HEK293T (cell line): ENCODE data around the gene ZFP3.

Experiments
- CTCF ChIA-PET: fragments of 350-600 bp; formaldehyde crosslinking; extraction: SDS; loops from one replicate; lab custom pipeline; 2021; ENCODE audit warnings: antibody characterized with exemption, inconsistent platforms; lab: Yijun Ruan, JAX
- POLR2A ChIA-PET: fragments of 350-600 bp; formaldehyde crosslinking; extraction: SDS; loops from one replicate; lab custom pipeline; 2020; ENCODE audit warnings: antibody characterized with exemption, inconsistent platforms; lab: Yijun Ruan, JAX
- DNase-seq: peaks from one replicate; pipeline ENCODE4 v3.0.0; 2012; ENCODE audit warnings: mixed read lengths; ENCODE audit errors: extremely low spot score
- ARNT ChIP-seq: fragments of 450-650 bp; IDR thresholded peaks from 2 replicates; pipeline ENCODE4 v1.6.1; 2017; ENCODE audit warnings: mild to moderate bottlenecking
- BHLHE40 ChIP-seq: fragments of 450-650 bp; IDR thresholded peaks from 2 replicates; pipeline ENCODE4 v1.6.1; 2016; ENCODE audit warnings: mild to moderate bottlenecking, moderate library complexity, borderline replicate concordance
- CTBP1 ChIP-seq: fragments of 450-650 bp; IDR thresholded peaks from 2 replicates; pipeline ENCODE4 v1.6.1; 2016; ENCODE audit warnings: borderline replicate concordance
- ELF4 ChIP-seq: fragments of 450-650 bp; IDR thresholded peaks from 2 replicates; pipeline ENCODE4 v1.6.1; 2017; ENCODE audit warnings: antibody characterized with exemption
- FOXA1 ChIP-seq: fragments of 450-650 bp; IDR thresholded peaks from 2 replicates; pipeline ENCODE4 v1.6.1; 2016; ENCODE audit warnings: mild to moderate bottlenecking
- FOXK2 ChIP-seq: fragments of 450-650 bp; IDR thresholded peaks from 2 replicates; pipeline ENCODE4 v1.6.1; 2016; ENCODE audit warnings: mild to moderate bottlenecking
- FOXM1 ChIP-seq: fragments of 450-650 bp; IDR thresholded peaks from 2 replicates; pipeline ENCODE4 v1.6.1; 2017; ENCODE audit warnings: mild to moderate bottlenecking, borderline replicate concordance
- HDGF ChIP-seq: fragments of 450-650 bp; IDR thresholded peaks from 2 replicates; pipeline ENCODE4 v1.6.1; 2017; ENCODE audit warnings: antibody characterized with exemption, borderline replicate concordance
- L3MBTL2 ChIP-seq: fragments of 450-650 bp; conservative IDR thresholded peaks from 2 replicates; pipeline ENCODE4 v1.6.1; 2016; ENCODE audit warnings: mild to moderate bottlenecking
- LEF1 ChIP-seq: fragments of 450-650 bp; IDR thresholded peaks from 2 replicates; pipeline ENCODE4 v1.6.1; 2017; ENCODE audit warnings: mild to moderate bottlenecking, borderline replicate concordance
- NFRKB ChIP-seq: fragments of 450-650 bp; IDR thresholded peaks from 2 replicates; pipeline ENCODE4 v1.6.1; 2016; ENCODE audit warnings: mild to moderate bottlenecking, moderate library complexity
- PKNOX1 ChIP-seq: fragments of 450-650 bp; IDR thresholded peaks from 2 replicates; pipeline ENCODE4 v1.6.1; 2016
- SP1 ChIP-seq: fragments of 450-650 bp; IDR thresholded peaks from 2 replicates; pipeline ENCODE4 v1.6.1; 2017
- SUZ12 ChIP-seq: fragments of 450-650 bp; IDR thresholded peaks from 2 replicates; pipeline ENCODE4 v1.6.1; 2016; ENCODE audit warnings: mild to moderate bottlenecking
- TARDBP ChIP-seq: fragments of 450-650 bp; IDR thresholded peaks from 2 replicates; pipeline ENCODE4 v1.6.1; 2016
- ZNF384 ChIP-seq: fragments of 450-650 bp; IDR thresholded peaks from 2 replicates; pipeline ENCODE4 v1.6.1; 2016

The ZFP3 gene

DNA sequence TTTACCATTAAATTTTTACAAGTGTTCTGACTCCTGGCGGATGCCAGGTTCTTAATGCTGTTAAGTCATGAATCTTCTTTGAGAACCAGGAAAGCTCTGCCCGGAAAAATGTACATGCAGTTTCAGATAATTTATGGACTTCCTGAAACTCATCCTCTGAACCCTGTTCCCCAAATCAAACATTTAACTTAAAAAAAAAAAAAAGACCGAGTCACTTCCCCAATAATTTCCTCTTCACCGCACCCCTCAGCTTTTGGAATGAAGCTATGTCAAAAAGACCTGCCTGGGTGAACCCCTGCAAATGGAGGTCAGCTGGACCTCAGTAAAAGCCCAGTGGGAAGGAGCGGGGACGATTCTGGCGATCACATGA lies 18.4 kb downstream of the ZFP3 start:
- CTCF ChIA-PET: no interaction called here
- POLR2A ChIA-PET: no interaction called here
- no peak for DNase-seq

GRCh38 chr17:5097101-5097834 lies 19.0 kb downstream of the ZFP3 start:
- TF ChIP-seq PKNOX1 (no peak), SUZ12 (no peak), LEF1 (no peak), HDGF (no peak), SP1 (no peak), TARDBP (no peak), BHLHE40 (no peak), ARNT (no peak), NFRKB (no peak), FOXK2 (no peak), L3MBTL2 (no peak), FOXA1 (no peak), CTBP1 (no peak), ELF4 (no peak), ZNF384 (no peak), FOXM1 (no peak)
- ChIA-PET POLR2A (no interaction called here), CTCF (no interaction called here)
- DNase-seq: no peak

More for the DNA sequence above, 18.4 kb downstream of the ZFP3 start:
- TF ChIP-seq PKNOX1 (no peak), FOXA1 (no peak), HDGF (no peak), CTBP1 (no peak), BHLHE40 (no peak), NFRKB (no peak), SUZ12 (no peak), SP1 (no peak), ARNT (no peak)

DNA sequence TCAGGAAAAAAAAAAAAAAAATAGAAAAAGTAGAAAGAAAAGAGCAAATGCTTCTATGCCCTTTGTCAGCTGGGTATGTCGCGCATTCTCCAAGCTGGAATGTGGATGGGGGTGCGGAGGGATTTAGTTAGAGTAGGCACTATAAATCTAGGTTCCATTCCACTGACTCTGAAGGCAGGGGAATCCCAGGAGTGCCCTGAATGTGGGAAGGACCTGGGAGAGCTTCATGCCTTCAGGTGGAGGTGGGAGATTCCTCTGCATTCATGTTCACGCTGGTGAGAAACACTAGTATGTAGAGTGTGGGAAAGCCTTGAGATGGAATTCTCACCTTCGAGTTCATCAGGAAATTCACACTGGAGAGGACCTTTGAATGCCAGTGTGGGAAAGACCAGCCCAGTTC lies 21.0 kb downstream of the ZFP3 start:
- CTCF ChIA-PET: no interaction called here
- TF ChIP-seq HDGF: no peak
- TF ChIP-seq ARNT: no peak
- TF ChIP-seq BHLHE40: no peak
- no peak for TF ChIP-seq FOXK2
- TF ChIP-seq ZNF384: no peak
- TF ChIP-seq NFRKB: no peak
- TF ChIP-seq LEF1: no peak
- no peak for TF ChIP-seq FOXA1
- no peak for TF ChIP-seq TARDBP
- TF ChIP-seq L3MBTL2: no peak
- no peak for TF ChIP-seq FOXM1
- TF ChIP-seq CTBP1: no peak
- no peak for TF ChIP-seq SUZ12
- no peak for TF ChIP-seq ELF4
- no peak for TF ChIP-seq SP1
- no peak for TF ChIP-seq PKNOX1
- POLR2A ChIA-PET: no interaction called here
- no peak for DNase-seq

DNA sequence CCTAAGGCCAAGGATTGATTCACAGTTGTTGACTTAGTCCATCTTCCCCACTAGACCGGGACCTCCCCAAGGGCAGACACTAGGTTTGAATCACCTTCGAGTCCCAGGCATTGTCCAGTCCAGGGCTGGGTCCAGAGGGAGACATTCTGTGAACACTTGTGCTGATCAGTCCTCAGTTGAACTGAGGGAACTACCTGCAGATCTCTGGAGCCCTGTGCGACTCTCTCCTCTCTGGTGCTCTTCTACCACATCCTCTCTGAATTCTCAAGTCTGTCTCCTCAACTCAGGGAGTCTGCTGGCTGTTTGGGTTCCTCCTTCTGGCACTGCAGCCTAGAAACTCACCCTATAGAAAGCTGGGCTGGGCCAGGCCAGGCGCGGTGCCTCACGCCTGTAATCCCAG lies 22.6 kb downstream of the ZFP3 start:
- TF ChIP-seq FOXK2 (no peak), LEF1 (no peak), SP1 (no peak), HDGF (no peak), ELF4 (no peak), FOXA1 (no peak), CTBP1 (no peak), NFRKB (no peak), BHLHE40 (no peak), FOXM1 (no peak), PKNOX1 (no peak), ZNF384 (no peak), SUZ12 (no peak)
- POLR2A ChIA-PET: no interaction called here

GRCh38 chr17:5110816-5111215 lies 32.5 kb downstream of the ZFP3 start:
- TF ChIP-seq BHLHE40: no peak
- no peak for TF ChIP-seq NFRKB
- no peak for TF ChIP-seq FOXK2
- no peak for DNase-seq
- POLR2A ChIA-PET: interaction anchor here (1.3 kb wide), 1 partner anchor 143 kb away, joined by 3 read pairs; the partner anchor contains the start of gene SPAG7
- CTCF ChIA-PET: no interaction called here

More for the DNA sequence above, 22.6 kb downstream of the ZFP3 start:
- CTCF ChIA-PET: no interaction called here
- no peak for DNase-seq
